ENCODE measurements around the gene KCNMA1. TPM values are rescaled to one million over a fixed set of nuclear protein-coding genes. Genes with fewer than 3 reads are reported as not detected.

The KCNMA1 gene
- polyA plus RNA-seq, 1 of the 3 experiments (the other 2 are of a cell fraction), result 107 TPM

DNA sequence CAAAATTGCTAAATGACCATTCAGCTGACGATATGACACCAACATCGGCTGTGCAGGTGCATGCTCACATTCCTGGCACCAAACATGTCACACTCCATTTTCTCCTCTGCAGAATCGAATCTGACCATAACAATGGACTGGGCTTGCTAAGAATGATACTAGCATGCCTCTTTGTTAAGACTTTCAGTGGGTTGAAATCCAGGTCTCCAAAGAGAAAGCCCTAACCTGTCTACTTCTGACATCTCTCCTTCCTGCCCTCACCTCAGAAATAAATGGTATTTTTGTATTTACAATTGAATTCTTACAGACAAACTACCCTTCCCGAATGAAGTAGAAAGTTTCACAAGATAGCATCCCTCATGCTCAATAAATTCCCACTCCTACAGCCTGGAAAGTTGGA, 373.9 kb downstream of the KCNMA1 start (continued):
- TF ChIP-seq, protein P1, sequence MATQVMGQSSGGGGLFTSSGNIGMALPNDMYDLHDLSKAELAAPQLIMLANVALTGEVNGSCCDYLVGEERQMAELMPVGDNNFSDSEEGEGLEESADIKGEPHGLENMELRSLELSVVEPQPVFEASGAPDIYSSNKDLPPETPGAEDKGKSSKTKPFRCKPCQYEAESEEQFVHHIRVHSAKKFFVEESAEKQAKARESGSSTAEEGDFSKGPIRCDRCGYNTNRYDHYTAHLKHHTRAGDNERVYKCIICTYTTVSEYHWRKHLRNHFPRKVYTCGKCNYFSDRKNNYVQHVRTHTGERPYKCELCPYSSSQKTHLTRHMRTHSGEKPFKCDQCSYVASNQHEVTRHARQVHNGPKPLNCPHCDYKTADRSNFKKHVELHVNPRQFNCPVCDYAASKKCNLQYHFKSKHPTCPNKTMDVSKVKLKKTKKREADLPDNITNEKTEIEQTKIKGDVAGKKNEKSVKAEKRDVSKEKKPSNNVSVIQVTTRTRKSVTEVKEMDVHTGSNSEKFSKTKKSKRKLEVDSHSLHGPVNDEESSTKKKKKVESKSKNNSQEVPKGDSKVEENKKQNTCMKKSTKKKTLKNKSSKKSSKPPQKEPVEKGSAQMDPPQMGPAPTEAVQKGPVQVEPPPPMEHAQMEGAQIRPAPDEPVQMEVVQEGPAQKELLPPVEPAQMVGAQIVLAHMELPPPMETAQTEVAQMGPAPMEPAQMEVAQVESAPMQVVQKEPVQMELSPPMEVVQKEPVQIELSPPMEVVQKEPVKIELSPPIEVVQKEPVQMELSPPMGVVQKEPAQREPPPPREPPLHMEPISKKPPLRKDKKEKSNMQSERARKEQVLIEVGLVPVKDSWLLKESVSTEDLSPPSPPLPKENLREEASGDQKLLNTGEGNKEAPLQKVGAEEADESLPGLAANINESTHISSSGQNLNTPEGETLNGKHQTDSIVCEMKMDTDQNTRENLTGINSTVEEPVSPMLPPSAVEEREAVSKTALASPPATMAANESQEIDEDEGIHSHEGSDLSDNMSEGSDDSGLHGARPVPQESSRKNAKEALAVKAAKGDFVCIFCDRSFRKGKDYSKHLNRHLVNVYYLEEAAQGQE (IDR thresholded peaks at IDR 0.05; ENCODE audit: low read depth, low read length), result no peak
- no peak for TF ChIP-seq MXI1 (IDR thresholded peaks at IDR 0.05; ENCODE audit: low read depth, low read length)

DNA sequence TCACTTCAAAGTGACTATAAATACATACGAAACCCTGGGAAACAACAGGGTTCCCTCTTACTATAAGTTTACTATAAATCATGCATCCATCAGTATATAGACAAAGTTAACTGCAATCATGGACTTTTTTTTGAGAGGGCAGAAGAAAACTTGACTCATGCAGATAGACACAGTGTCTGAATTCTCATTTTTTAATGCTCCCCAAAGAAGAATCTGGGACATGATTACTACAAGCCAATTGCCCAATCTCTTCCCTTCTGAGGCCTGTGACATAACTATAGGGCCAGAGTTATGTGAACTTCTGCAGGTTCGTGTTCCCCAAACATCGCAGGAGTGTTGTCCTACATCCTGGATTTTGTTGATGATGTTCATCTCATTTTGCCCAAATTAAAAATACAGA, 376.5 kb downstream of the KCNMA1 start:
- DNase-seq, result no peak
- Histone ChIP-seq H3F3A (replicated peaks; ENCODE audit: insufficient read depth) (peaks cover 5% of the 10 kb centered on the region), H3K79me2 (ENCODE audit: insufficient read depth) (no peaks in the 10 kb centered on the region), H3K4me3 (ENCODE audit: low read depth in 2 of 2, low read length in 1 of 2) (no peak overlapping the region), H4K20me1 (ENCODE audit: insufficient read depth) (no peaks in the 10 kb centered on the region), H2AFZ (ENCODE audit: low read depth) (no peak overlapping the region), H3K9ac (no peak overlapping the region), H3K27ac (ENCODE audit: low read depth in 2 of 2, low read length in 1 of 2) (no peak overlapping the region), H3K36me3 (replicated peaks in 1 of 2; ENCODE audit: control insufficient read depth in 1 of 2, insufficient read depth in 2 of 2, low read length in 1 of 2) (no peaks in the 10 kb centered on the region), H3K9me3 (no peaks in the 10 kb centered on the region), H3K27me3 (ENCODE audit: insufficient read depth) (no peaks in the 10 kb centered on the region), H3K9me2 (no peaks in the 10 kb centered on the region), H3K4me2 (no peak overlapping the region), H3K4me1 (ENCODE audit: control insufficient read depth in 1 of 2, insufficient read depth in 2 of 2, low read depth in 1 of 2, low read length in 1 of 2) (0 out of 4 replicates have a peak, but pooled peaks cover 0 to 9% of the 10 kb centered on the region in 2 experiments)
- ChIA-PET CTCF (no interaction called here), POLR2A (no interaction called here)
- TF ChIP-seq RFX5 (IDR thresholded peaks at IDR 0.05; ENCODE audit: low read length), result no peak
- no peak for TF ChIP-seq FOSL2 (IDR thresholded peaks at IDR 0.05; ENCODE audit: borderline replicate concordance, low read depth)
- 98% methylated on average over 3 of the region's 3 CpGs for WGBS (ENCODE audit: low lambda C conversion rate)

DNA sequence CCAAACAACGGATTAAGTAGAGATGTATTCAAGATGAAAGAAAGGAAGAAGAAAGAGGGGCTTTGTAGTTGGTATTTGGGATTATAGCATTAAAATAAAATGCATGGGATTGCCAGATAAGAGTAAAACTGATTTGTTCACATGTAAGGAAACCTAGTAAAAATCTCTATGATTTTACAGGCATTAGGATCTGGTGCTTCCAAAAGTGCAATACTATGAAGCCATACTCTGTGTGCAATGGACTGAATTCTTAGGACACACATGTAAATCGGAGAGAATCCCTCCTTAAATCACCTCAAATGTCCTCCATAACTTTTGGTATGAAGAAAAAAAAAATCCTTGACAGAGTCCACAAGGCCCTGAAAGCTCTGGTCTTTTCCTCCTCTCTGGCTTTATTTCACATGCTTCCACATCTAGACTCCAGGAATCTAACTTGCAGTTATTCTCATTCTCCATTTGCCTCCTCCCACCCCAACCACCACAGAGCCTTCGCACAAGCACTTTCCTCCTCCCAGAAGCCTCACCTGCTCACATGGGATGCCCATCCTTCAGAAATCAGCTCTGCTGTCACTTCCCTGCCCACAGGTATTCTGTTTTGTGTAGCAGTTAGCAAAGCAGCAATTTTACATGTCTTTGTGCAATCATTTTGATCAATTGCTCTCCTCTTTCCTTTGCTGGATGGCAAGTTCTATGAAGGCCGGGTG, 378.3 kb downstream of the KCNMA1 start:
- H3K4me3 ChIP-seq (ENCODE audit: low read depth in 2 of 2, low read length in 1 of 2), result no peak overlapping the region

More for the DNA sequence above, 378.3 kb downstream of the KCNMA1 start:
- POLR2A ChIA-PET, result no interaction called here
- DNase-seq, result no peak
- Histone ChIP-seq H3K4me1 (ENCODE audit: control insufficient read depth in 1 of 2, insufficient read depth in 2 of 2, low read depth in 1 of 2, low read length in 1 of 2) (0 out of 4 replicates have a peak, but pooled peaks cover 0 to 8% of the 10 kb centered on the region in 2 experiments), H3K9ac (no peak overlapping the region), H3K4me2 (no peak overlapping the region), H3K27ac (ENCODE audit: low read depth in 2 of 2, low read length in 1 of 2) (no peak overlapping the region), H4K20me1 (ENCODE audit: insufficient read depth) (no peaks in the 10 kb centered on the region), H3K9me3 (no peaks in the 10 kb centered on the region), H3K27me3 (ENCODE audit: insufficient read depth) (no peaks in the 10 kb centered on the region), H3K36me3 (replicated peaks in 1 of 2; ENCODE audit: control insufficient read depth in 1 of 2, insufficient read depth in 2 of 2, low read length in 1 of 2) (no peaks in the 10 kb centered on the region), H3K79me2 (ENCODE audit: insufficient read depth) (no peaks in the 10 kb centered on the region), H3F3A (replicated peaks; ENCODE audit: insufficient read depth) (peaks cover 9% of the 10 kb centered on the region), H3K9me2 (no peaks in the 10 kb centered on the region), H2AFZ (ENCODE audit: low read depth) (no peak overlapping the region)
- CTCF ChIA-PET, result interaction anchor here (1.0 to 1.6 kb wide), 4 partner anchors 8 to 52 kb away, joined by 3 to 4 read pairs (median 3); no protein-coding TSS in a partner anchor
- TF ChIP-seq RFX5 (IDR thresholded peaks at IDR 0.05; ENCODE audit: low read length), result no peak
- TF ChIP-seq TAF1 (IDR thresholded peaks at IDR 0.05; ENCODE audit: borderline replicate concordance, low read depth, low read length), result no peak
- TF ChIP-seq TEAD4 (IDR thresholded peaks at IDR 0.05; ENCODE audit: borderline replicate concordance, insufficient read depth), result no peak
- no peak for TF ChIP-seq EZH2phosphoT487 (IDR thresholded peaks at IDR 0.05; ENCODE audit: borderline replicate concordance, low read depth)
- TF ChIP-seq RAD21 (IDR thresholded peaks at IDR 0.05; ENCODE audit: low read length), result no peak
- WGBS (ENCODE audit: low lambda C conversion rate), result 86% methylated on average over 4 of the region's 4 CpGs

Data from SK-N-SH (cell line).